Skeletal muscle tissue (tissue), 4 donors: ENCODE results near the gene HSPA1B. TPM values are rescaled to one million over a fixed set of nuclear protein-coding genes. Genes with fewer than 3 reads are reported as not detected.

Experiments used
- H3K27ac ChIP-seq: one replicate; pipeline ENCODE4 v1.7.0; 2013; ENCODE audit warnings: mild to moderate bottlenecking, low read depth, low read length, inconsistent platforms
- H3K27me3 ChIP-seq, 3 donors: one replicate each; pipeline ENCODE4 v1.7.0; 2013; ENCODE audit warnings: low read length in 3 of 3; ENCODE audit not compliant: control insufficient read depth in 3 of 3, insufficient read depth in 3 of 3
- H3K36me3 ChIP-seq, 3 donors: one replicate each; pipeline ENCODE4 v1.7.0; 2013; ENCODE audit warnings: low read length in 3 of 3; ENCODE audit not compliant: control insufficient read depth in 3 of 3, insufficient read depth in 3 of 3
- H3K4me1 ChIP-seq, 3 donors: one replicate each; pipeline ENCODE4 v1.7.0; 2013; ENCODE audit warnings: low read length in 3 of 3, mild to moderate bottlenecking in 3 of 3; ENCODE audit not compliant: control insufficient read depth in 3 of 3, insufficient read depth in 3 of 3
- H3K4me3 ChIP-seq, 3 donors: one replicate each; pipeline ENCODE4 v1.7.0; 2013; ENCODE audit warnings: low read length in 3 of 3
- H3K9ac ChIP-seq, 3 donors: one replicate each; pipeline ENCODE4 v1.7.0; 2013; ENCODE audit warnings: low read length in 3 of 3, mild to moderate bottlenecking in 3 of 3, moderate library complexity in 2 of 3, low read depth in 1 of 3
- H3K9me3 ChIP-seq, 3 donors: one replicate each; pipeline ENCODE4 v1.7.0; 2013; ENCODE audit warnings: low read length in 3 of 3; ENCODE audit not compliant: control insufficient read depth in 3 of 3
- total RNA-seq: library from RNA; depleted of rRNA; stranded (reverse); fragments of >200 nt; gene quantifications from one replicate; pipeline ENCODE4 v1.2.3, GENCODE V29; 2014
- donor health status: Osteomylitis.

The HSPA1B gene
- 117 TPM for total RNA-seq

- H3K9me3 ChIP-seq: no peaks in the 10 kb centered on the region
- no peaks in the 10 kb centered on the region for H3K36me3 ChIP-seq
- H3K27ac ChIP-seq: peak within 1 kb of the TSS; percentile 99
- peak within 1 kb of the TSS; percentile 85 to 94 (median 88) for H3K4me3 ChIP-seq
- H3K4me1 ChIP-seq: peaks cover 26 to 31% (median 29%) of the 10 kb centered on the region in 3 donors
- no peaks in the 10 kb centered on the region for H3K27me3 ChIP-seq
- peak within 1 kb of the TSS; percentile 93 to 98 (median 97) for H3K9ac ChIP-seq
Measured at GRCh38 chr6:31827286-31828079, at the start of gene HSPA1B. Gene HSPA1B, plus strand, starts transcription at chr6:31827738. Its CDS starts 213 bp downstream, at chr6:31827951.

GRCh38 chr6:31778193-31778592, 49.3 kb upstream of the HSPA1B start:
- peak overlapping the region in 1 of 3 donors; percentile 79 for H3K9ac ChIP-seq
- peaks cover 11 to 27% (median 24%) of the 10 kb centered on the region in 3 donors for H3K4me1 ChIP-seq
- peak overlapping the region; percentile 89 for H3K27ac ChIP-seq
- H3K9me3 ChIP-seq: no peaks in the 10 kb centered on the region
- H3K36me3 ChIP-seq: peaks cover 37 to 44% (median 39%) of the 10 kb centered on the region in 3 donors
- H3K4me3 ChIP-seq: no peak overlapping the region
- H3K27me3 ChIP-seq: no peaks in the 10 kb centered on the region

GRCh38 chr6:31778999-31779885, 48.3 kb upstream of the HSPA1B start:
- Histone ChIP-seq H3K36me3 (peaks cover 41 to 50% (median 42%) of the 10 kb centered on the region in 3 donors), H3K9ac (no peak overlapping the region), H3K4me3 (no peak overlapping the region), H3K4me1 (peaks cover 10 to 26% (median 22%) of the 10 kb centered on the region in 3 donors), H3K27me3 (no peaks in the 10 kb centered on the region), H3K27ac (no peak overlapping the region), H3K9me3 (no peaks in the 10 kb centered on the region)

GRCh38 chr6:31779908-31780307, 47.6 kb upstream of the HSPA1B start:
- Histone ChIP-seq H3K9ac (no peak overlapping the region), H3K4me1 (peaks cover 10 to 26% (median 22%) of the 10 kb centered on the region in 3 donors), H3K36me3 (peaks cover 48 to 57% (median 49%) of the 10 kb centered on the region in 3 donors)

GRCh38 chr6:31780507-31781243, 46.9 kb upstream of the HSPA1B start:
- peaks cover 55 to 63% (median 56%) of the 10 kb centered on the region in 3 donors for H3K36me3 ChIP-seq
- H3K27ac ChIP-seq: no peak overlapping the region
- H3K9me3 ChIP-seq: no peaks in the 10 kb centered on the region
- H3K9ac ChIP-seq: no peak overlapping the region
- H3K4me1 ChIP-seq: peaks cover 10 to 24% (median 20%) of the 10 kb centered on the region in 3 donors
- no peaks in the 10 kb centered on the region for H3K27me3 ChIP-seq
- no peak overlapping the region for H3K4me3 ChIP-seq

More at GRCh38 chr6:31779908-31780307, 47.6 kb upstream of the HSPA1B start:
- Histone ChIP-seq H3K27ac (no peak overlapping the region), H3K27me3 (no peaks in the 10 kb centered on the region), H3K9me3 (no peaks in the 10 kb centered on the region), H3K4me3 (no peak overlapping the region)

GRCh38 chr6:31781244-31782125, 46.1 kb upstream of the HSPA1B start:
- Histone ChIP-seq H3K9me3 (no peaks in the 10 kb centered on the region), H3K27ac (no peak overlapping the region), H3K36me3 (peaks cover 56 to 63% (median 56%) of the 10 kb centered on the region in 3 donors), H3K9ac (no peak overlapping the region), H3K27me3 (no peaks in the 10 kb centered on the region), H3K4me1 (peaks cover 10 to 15% (median 13%) of the 10 kb centered on the region in 3 donors), H3K4me3 (no peak overlapping the region)

- no peaks in the 10 kb centered on the region for H3K9me3 ChIP-seq
- no peak overlapping the region for H3K4me3 ChIP-seq
- H3K36me3 ChIP-seq: peaks cover 56 to 63% (median 56%) of the 10 kb centered on the region in 3 donors
- H3K27me3 ChIP-seq: no peaks in the 10 kb centered on the region
- H3K27ac ChIP-seq: no peak overlapping the region
- peaks cover 3 to 7% (median 5%) of the 10 kb centered on the region in 3 donors for H3K4me1 ChIP-seq
- no peak overlapping the region for H3K9ac ChIP-seq
Measured at GRCh38 chr6:31782126-31782855, 45.2 kb upstream of the HSPA1B start.

GRCh38 chr6:31784098-31784925, 43.2 kb upstream of the HSPA1B start:
- H3K9ac ChIP-seq: no peak overlapping the region
- peaks cover 0 to 1% (median 0%) of the 10 kb centered on the region in 3 donors for H3K4me1 ChIP-seq
- H3K36me3 ChIP-seq: peaks cover 46 to 58% (median 54%) of the 10 kb centered on the region in 3 donors
- no peak overlapping the region for H3K4me3 ChIP-seq
- H3K9me3 ChIP-seq: no peaks in the 10 kb centered on the region
- no peaks in the 10 kb centered on the region for H3K27me3 ChIP-seq
- no peak overlapping the region for H3K27ac ChIP-seq
